Measurements from ENCODE around the gene SASS6. TPM values are rescaled to one million over a fixed set of nuclear protein-coding genes. Genes with fewer than 3 reads are reported as not detected.

Gene SASS6
- total RNA-seq = 1.6 and 2.3 TPM in 2 replicates

GRCh38 chr1:100132566-100133477 lies at the start of gene SASS6, which contains the start of gene TRMT13:
SASS6 (minus strand) TSS chr1:100132930; CDS start chr1:100132814, 116 bp downstream.
TRMT13 (plus strand) TSS chr1:100133163; CDS start chr1:100133169, 6 bp downstream.

DNA sequence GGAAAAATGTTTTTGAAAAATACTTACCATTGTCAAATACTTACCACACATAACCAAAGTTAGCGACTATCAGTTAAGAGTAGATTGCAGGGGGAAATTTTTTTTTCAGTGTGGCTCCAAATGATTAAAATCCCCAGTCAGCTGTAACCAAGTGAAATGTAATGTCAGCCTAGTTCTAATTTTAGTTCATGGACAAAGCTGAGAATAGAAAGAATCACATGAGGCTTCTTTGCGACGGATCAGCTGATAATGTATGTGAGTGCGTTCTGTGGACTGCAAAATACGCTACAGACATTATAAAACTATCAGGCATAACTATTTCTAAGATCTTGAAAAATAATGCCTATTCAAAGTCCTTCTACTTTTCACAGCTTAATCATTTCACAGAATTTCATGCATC lies 45.4 kb upstream of the SASS6 start, which contains the start of gene LRRC39:
Gene LRRC39, minus strand, starts transcription at position 166 of the 400 bp plus-strand sequence. CDS start 9,740 bp downstream, outside the sequence.

Other genes with a start within 250 kb of the SASS6 start
- gene SLC35A3, start 162.9 kb downstream of the SASS6 start, total RNA-seq = 19.4 and 32.3 TPM in 2 replicates
- 4.9 and 8.6 TPM in 2 replicates for gene TRMT13, start 233 bp upstream of the SASS6 start, total RNA-seq
- 0.18 TPM in 1 of 2 replicates, not detected in the other for gene LRRC39, start 45.3 kb upstream of the SASS6 start, total RNA-seq
- 2.9 and 5.0 TPM in 2 replicates for gene DBT, start 116.9 kb upstream of the SASS6 start, total RNA-seq
- 26.7 and 37.4 TPM in 2 replicates for gene RTCA, start 133.3 kb upstream of the SASS6 start, total RNA-seq
- 3.9 and 6.5 TPM in 2 replicates for gene CDC14A, start 219.6 kb upstream of the SASS6 start, total RNA-seq